RWPE2 (cell line): ENCODE measurements around the gene TMEM272.
A peak's percentile ranks its signal among the peaks of the same experiment; 100 is the strongest.

Experiments
- ATAC-seq: fragments of 200-7000 bp; cut with Tn5 transposase; 3 replicates; pipeline ENCODE4 v1.9.1; 2021; ENCODE audit warnings: low read depth
- DNase-seq: peaks from one replicate; pipeline ENCODE4 v3.0.0-alpha.2; 2020; ENCODE audit warnings: low spot score
- H3K27ac ChIP-seq: fragments of 450-650 bp; 2 replicates; pipeline ENCODE4 v1.5.1; 2017; ENCODE audit warnings: mild to moderate bottlenecking; ENCODE audit not compliant: poor library complexity, severe bottlenecking
- H3K27me3 ChIP-seq: fragments of 250-450 bp; sonication (Bioruptor Pico); 2 replicates; pipeline ENCODE4 v1.5.1; 2021; ENCODE audit warnings: mild to moderate bottlenecking, moderate library complexity; ENCODE audit not compliant: insufficient read depth, poor library complexity, severe bottlenecking
- H3K36me3 ChIP-seq: fragments of 250-450 bp; sonication (Bioruptor Pico); 2 replicates; pipeline ENCODE4 v1.5.1; 2020; ENCODE audit warnings: low read depth, mild to moderate bottlenecking, moderate library complexity
- H3K4me1 ChIP-seq: fragments of 250-450 bp; sonication (Bioruptor Pico); 2 replicates; pipeline ENCODE4 v1.5.1; 2021; ENCODE audit warnings: mild to moderate bottlenecking, moderate library complexity; ENCODE audit not compliant: insufficient read depth, poor library complexity, severe bottlenecking
- H3K4me3 ChIP-seq: fragments of 250-450 bp; sonication (Bioruptor Pico); 2 replicates; pipeline ENCODE4 v1.5.1; 2021; ENCODE audit warnings: mild to moderate bottlenecking, moderate library complexity; ENCODE audit not compliant: severe bottlenecking
- H3K9me3 ChIP-seq: fragments of 250-450 bp; sonication (Bioruptor Pico); 2 replicates; pipeline ENCODE4 v1.5.1; 2021; ENCODE audit warnings: mild to moderate bottlenecking, moderate library complexity; ENCODE audit not compliant: severe bottlenecking
- TF ChIP-seq, protein P1 (sequence below): fragments of 450-650 bp; IDR thresholded peaks from one replicate; pipeline ENCODE4 v1.5.1; 2017; ENCODE audit warnings: mild to moderate bottlenecking, moderate library complexity; ENCODE audit not compliant: poor library complexity, severe bottlenecking

Gene TMEM272

DNA sequence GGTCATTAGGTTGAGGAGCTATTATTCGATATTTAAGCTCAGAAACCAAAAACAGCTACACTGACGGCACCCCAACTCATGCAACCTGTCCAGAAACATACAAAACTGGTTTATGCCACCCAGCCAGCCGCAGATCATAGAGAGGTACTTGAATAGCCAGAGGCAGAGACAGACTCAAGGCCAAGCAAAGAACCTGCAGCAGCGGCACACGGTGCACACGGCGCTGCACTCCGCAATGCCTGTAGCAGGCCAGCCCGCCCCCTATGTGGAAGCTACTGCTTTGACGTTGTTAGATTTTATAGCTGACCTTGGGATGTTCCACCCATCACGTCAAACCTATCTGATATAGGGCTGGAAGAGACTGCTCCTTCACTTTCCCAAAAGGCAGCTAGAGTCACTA lies 29.1 kb downstream of the TMEM272 start:
- no peaks in the 10 kb centered on the region for H3K9me3 ChIP-seq
- TF ChIP-seq, protein P1, sequence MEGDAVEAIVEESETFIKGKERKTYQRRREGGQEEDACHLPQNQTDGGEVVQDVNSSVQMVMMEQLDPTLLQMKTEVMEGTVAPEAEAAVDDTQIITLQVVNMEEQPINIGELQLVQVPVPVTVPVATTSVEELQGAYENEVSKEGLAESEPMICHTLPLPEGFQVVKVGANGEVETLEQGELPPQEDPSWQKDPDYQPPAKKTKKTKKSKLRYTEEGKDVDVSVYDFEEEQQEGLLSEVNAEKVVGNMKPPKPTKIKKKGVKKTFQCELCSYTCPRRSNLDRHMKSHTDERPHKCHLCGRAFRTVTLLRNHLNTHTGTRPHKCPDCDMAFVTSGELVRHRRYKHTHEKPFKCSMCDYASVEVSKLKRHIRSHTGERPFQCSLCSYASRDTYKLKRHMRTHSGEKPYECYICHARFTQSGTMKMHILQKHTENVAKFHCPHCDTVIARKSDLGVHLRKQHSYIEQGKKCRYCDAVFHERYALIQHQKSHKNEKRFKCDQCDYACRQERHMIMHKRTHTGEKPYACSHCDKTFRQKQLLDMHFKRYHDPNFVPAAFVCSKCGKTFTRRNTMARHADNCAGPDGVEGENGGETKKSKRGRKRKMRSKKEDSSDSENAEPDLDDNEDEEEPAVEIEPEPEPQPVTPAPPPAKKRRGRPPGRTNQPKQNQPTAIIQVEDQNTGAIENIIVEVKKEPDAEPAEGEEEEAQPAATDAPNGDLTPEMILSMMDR, result no peak
- ATAC-seq (no peak), DNase-seq (no peak)
- no peak overlapping the region for H3K4me3 ChIP-seq
- peaks cover 8% of the 10 kb centered on the region for H3K4me1 ChIP-seq
- H3K27me3 ChIP-seq, result no peaks in the 10 kb centered on the region
- no peak overlapping the region for H3K27ac ChIP-seq
- H3K36me3 ChIP-seq, result no peaks in the 10 kb centered on the region

DNA sequence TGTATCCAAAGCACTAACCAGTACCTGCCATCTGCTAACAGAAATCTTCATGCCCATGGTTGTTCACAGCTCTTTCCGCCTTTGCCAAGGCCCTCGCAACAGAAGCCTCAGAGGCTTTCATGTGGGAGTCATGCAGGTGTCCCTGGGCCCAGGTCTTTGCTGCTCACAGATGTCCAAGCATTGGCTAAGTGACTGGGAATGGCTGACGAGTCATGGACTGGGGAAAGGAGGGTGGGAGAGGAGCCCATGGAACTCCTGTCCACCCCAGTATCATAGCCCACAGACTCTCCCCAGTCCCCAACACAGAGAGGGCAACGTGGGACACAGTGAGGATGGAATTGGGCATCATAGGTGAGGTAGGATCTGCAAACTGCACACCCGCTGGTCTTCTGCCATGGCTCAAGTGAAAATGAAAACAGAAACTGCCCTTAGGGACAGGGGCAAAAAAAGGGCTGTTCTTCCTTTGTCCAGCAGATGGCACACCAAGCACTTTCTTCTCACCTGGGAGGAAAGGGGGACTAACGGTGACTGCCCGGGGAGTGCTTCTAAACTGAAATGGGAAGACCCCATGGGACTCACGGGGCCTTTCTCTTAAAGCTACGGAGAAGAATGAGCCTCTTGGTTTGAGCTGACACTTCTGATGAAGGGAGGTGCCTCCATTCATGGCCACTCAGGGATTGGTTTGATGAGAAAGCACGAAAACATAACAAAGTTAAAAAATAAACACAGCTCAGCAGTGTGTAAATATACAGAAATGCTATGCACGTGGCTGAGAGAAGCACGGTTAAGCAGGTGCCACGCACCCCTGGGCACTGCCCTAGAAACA lies 29.9 kb downstream of the TMEM272 start:
- Histone ChIP-seq H3K4me3 (no peak overlapping the region), H3K27me3 (no peaks in the 10 kb centered on the region), H3K4me1 (peaks cover 8% of the 10 kb centered on the region), H3K9me3 (no peaks in the 10 kb centered on the region), H3K27ac (no peak overlapping the region), H3K36me3 (no peaks in the 10 kb centered on the region)
- DNase-seq (no peak), ATAC-seq (peak; percentile 66)
- TF ChIP-seq, protein P1, result peak; percentile 83

DNA sequence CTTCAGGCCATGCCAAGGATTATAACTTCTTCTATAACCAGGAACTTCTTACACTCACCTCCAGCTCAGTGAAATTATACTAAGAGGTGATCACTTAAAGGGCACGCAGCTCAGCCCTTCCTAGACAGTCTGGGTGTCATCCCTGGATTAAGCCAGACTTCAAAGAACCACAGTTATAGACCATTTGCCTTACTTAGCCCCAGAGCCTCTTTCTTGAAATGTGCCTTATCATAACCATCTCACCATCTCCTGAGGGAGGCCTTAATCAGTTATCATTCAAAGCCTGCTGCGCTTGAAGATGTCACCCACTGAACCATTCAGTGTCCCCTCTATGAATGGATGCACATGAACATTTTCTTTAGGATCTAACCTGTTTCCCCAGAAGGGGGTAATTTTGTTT lies 30.9 kb downstream of the TMEM272 start:
- H3K4me1 ChIP-seq, result peaks cover 8% of the 10 kb centered on the region
- no peak for DNase-seq
- no peaks in the 10 kb centered on the region for H3K9me3 ChIP-seq
- no peaks in the 10 kb centered on the region for H3K36me3 ChIP-seq
- no peak overlapping the region for H3K27ac ChIP-seq
- no peaks in the 10 kb centered on the region for H3K27me3 ChIP-seq
- H3K4me3 ChIP-seq, result no peak overlapping the region
- TF ChIP-seq, protein P1, result no peak
- no peak for ATAC-seq

DNA sequence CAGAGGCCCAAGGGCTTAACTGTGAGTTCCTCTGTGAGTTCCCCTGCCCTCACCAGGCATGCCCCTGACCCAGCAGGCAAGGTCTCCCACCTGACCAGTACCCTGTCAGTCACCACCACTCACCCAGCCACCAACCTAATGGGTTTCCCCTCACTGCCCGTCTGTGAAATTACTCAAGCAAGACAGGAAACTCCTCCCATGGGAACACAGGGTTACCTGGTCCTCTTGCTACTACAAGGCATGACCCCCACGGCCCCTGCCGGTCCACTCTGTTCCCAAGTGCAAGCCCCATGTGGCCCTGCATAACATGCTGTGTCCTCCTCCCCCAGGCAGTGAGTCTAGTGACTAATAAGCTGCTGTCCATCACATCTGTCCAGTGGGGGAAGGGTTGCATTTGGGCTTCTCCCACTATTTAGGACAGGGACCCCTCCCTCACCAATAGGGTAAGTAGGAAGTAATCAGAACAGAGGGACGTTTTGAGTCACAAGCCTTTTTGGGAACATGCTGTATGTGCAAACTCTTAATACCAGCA lies 33.0 kb downstream of the TMEM272 start:
- DNase-seq, result no peak
- ATAC-seq, result peak; percentile 32; the same call in 1 of the 3 replicates
- Histone ChIP-seq H3K27ac (no peak overlapping the region), H3K36me3 (no peaks in the 10 kb centered on the region), H3K9me3 (no peaks in the 10 kb centered on the region), H3K4me3 (no peak overlapping the region), H3K27me3 (no peaks in the 10 kb centered on the region), H3K4me1 (peaks cover 8% of the 10 kb centered on the region)
- TF ChIP-seq, protein P1, result no peak

DNA sequence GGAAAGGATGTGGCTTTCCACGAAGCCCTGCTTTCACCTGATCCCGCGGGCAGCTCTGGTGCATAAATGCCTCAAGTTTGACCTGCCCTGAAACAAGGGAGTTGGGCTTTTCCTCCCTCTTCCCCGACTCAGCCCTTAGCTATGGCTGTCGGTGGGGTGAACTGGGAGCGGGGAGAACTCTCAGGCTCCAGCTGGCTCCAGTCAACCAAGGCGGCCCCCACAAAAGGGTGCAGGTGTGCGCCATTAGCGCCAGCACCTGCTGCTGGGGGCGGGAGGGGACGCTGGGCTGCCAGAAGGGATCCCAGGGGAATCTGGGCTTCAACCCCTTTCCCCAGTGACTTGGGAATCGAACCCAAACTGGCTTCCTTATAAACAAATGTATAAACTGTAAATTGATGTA lies 33.9 kb downstream of the TMEM272 start:
- H3K36me3 ChIP-seq, result no peaks in the 10 kb centered on the region
- H3K27me3 ChIP-seq, result no peaks in the 10 kb centered on the region
- no peak overlapping the region for H3K27ac ChIP-seq
- TF ChIP-seq, protein P1, result no peak
- no peak for ATAC-seq
- H3K9me3 ChIP-seq, result no peaks in the 10 kb centered on the region
- no peaks in the 10 kb centered on the region for H3K4me1 ChIP-seq
- no peak for DNase-seq
- H3K4me3 ChIP-seq, result no peak overlapping the region
